DND-41 (cell line): ENCODE data around the gene THSD4.

Experiments used
- ATAC-seq: fragments of 200-7000 bp; cut with Tn5 transposase; 3 replicates; pipeline ENCODE4 v1.9.1; 2021; ENCODE audit warnings: low read depth; ENCODE audit not compliant: insufficient read depth
- DNase-seq: peaks from one replicate; pipeline ENCODE4 v3.0.0-alpha.2; 2020
- H2AFZ ChIP-seq: 2 replicates; pipeline ENCODE4 v1.6.0; 2012; ENCODE audit warnings: low read depth, low read length
- H3K27ac ChIP-seq: 2 replicates; pipeline ENCODE4 v1.5.1; 2012; ENCODE audit warnings: low read length, inconsistent platforms
- H3K27me3 ChIP-seq: fragments of 200-600 bp; sonication (generic); 2 replicates; pipeline ENCODE4 v1.6.0; 2012; ENCODE audit warnings: low read length, mild to moderate bottlenecking, inconsistent platforms; ENCODE audit not compliant: insufficient read depth, poor library complexity
- H3K36me3 ChIP-seq: 2 replicates; pipeline ENCODE4 v1.5.1; 2012; ENCODE audit warnings: low read length, inconsistent platforms; ENCODE audit not compliant: insufficient read depth
- H3K4me1 ChIP-seq: 2 replicates; pipeline ENCODE4 v1.5.1; 2012; ENCODE audit warnings: mild to moderate bottlenecking, low read length; ENCODE audit not compliant: insufficient read depth
- H3K4me2 ChIP-seq: 2 replicates; pipeline ENCODE4 v1.6.0; 2012; ENCODE audit warnings: mild to moderate bottlenecking, moderate library complexity, low read length, inconsistent platforms; ENCODE audit not compliant: insufficient read depth
- H3K4me3 ChIP-seq, 2 experiments: fragments of 200-600 bp in 1 of 2; shearing (Covaris generic) in 1 of 2; 2 replicates each; pipeline ENCODE4 v1.5.1; 2012 to 2016; ENCODE audit warnings: inconsistent platforms in 2 of 2, low read length in 2 of 2, mild to moderate bottlenecking in 2 of 2, low read depth in 1 of 2, moderate library complexity in 1 of 2
- H3K79me2 ChIP-seq: 2 replicates; pipeline ENCODE4 v1.6.0; 2012; ENCODE audit warnings: low read length, inconsistent platforms; ENCODE audit not compliant: insufficient read depth
- H3K9ac ChIP-seq: 2 replicates; pipeline ENCODE4 v1.6.0; 2012; ENCODE audit warnings: low read depth, mild to moderate bottlenecking, inconsistent platforms, low read length, moderate library complexity
- H3K9me3 ChIP-seq: 2 replicates; pipeline ENCODE4 v1.5.1; 2012; ENCODE audit warnings: low read length, moderate library complexity, mild to moderate bottlenecking, inconsistent platforms; ENCODE audit not compliant: insufficient read depth, severe bottlenecking
- H4K20me1 ChIP-seq: 2 replicates; pipeline ENCODE4 v1.6.0; 2012; ENCODE audit warnings: low read length; ENCODE audit not compliant: insufficient read depth
- EZH2 ChIP-seq: IDR thresholded peaks from 3 replicates; pipeline ENCODE4 v1.6.1; 2012; ENCODE audit warnings: borderline replicate concordance, low read depth, mild to moderate bottlenecking, moderate library complexity, low read length, inconsistent platforms; ENCODE audit not compliant: severe bottlenecking
- TF ChIP-seq, protein P1 (sequence below): IDR thresholded peaks from 2 replicates; pipeline ENCODE4 v1.5.1; 2012; ENCODE audit warnings: borderline replicate concordance, low read length, moderate library complexity, mild to moderate bottlenecking; ENCODE audit not compliant: poor library complexity, severe bottlenecking; ENCODE audit errors: extremely low read depth

Gene THSD4

DNA sequence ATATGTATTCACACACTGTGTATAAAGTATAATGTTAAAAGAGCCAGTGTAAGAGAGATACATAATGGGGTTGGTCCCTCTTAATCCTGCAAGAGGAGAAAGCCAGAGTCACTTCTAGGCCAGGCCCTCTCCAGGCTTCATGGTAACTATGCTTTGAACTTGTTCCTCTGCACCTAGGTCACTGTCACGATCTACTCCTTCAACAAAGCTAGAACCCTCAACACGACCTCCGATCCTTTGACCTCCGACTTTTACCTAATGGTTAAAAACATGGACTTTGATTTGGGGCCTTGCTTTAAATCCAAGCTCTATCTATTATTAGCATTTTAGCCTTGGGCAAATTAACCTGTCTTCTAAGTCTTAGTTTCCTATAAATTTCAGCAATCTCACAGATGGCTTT, 541.2 kb downstream of the THSD4 start:
- Histone ChIP-seq H3K4me1 (no peaks in the 10 kb centered on the region), H3K36me3 (no peaks in the 10 kb centered on the region), H3K9ac (no peak overlapping the region), H3K4me2 (no peak overlapping the region), H3K9me3 (no peaks in the 10 kb centered on the region), H3K4me3 (no peak overlapping the region), H3K27me3 (no peaks in the 10 kb centered on the region), H3K27ac (no peak overlapping the region), H2AFZ (no peak overlapping the region), H3K79me2 (no peaks in the 10 kb centered on the region), H4K20me1 (no peaks in the 10 kb centered on the region)
- ATAC-seq (no peak), DNase-seq (no peak)
- TF ChIP-seq EZH2, result no peak
- TF ChIP-seq, protein P1, sequence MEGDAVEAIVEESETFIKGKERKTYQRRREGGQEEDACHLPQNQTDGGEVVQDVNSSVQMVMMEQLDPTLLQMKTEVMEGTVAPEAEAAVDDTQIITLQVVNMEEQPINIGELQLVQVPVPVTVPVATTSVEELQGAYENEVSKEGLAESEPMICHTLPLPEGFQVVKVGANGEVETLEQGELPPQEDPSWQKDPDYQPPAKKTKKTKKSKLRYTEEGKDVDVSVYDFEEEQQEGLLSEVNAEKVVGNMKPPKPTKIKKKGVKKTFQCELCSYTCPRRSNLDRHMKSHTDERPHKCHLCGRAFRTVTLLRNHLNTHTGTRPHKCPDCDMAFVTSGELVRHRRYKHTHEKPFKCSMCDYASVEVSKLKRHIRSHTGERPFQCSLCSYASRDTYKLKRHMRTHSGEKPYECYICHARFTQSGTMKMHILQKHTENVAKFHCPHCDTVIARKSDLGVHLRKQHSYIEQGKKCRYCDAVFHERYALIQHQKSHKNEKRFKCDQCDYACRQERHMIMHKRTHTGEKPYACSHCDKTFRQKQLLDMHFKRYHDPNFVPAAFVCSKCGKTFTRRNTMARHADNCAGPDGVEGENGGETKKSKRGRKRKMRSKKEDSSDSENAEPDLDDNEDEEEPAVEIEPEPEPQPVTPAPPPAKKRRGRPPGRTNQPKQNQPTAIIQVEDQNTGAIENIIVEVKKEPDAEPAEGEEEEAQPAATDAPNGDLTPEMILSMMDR, result no peak

DNA sequence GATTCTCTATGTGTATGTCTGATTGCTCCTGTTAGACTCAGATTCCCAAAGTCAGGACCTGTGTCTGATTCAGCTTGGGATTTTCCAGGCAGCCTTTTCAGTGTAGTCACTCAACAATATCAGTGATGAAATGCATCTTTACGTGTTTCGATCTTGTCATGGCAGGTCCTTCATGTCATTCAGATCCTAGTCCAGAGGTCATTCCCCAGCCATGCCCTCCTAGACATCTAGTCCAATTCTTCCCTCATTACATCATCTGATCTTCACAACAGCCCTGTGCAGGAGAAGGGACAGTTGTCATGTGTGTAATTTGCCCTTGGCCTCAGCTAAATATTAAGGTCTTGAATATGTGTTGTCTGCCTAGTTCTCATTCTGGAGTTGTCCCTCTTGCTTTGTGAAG, 541.9 kb downstream of the THSD4 start:
- no peak overlapping the region for H3K4me3 ChIP-seq
- H3K4me2 ChIP-seq, result no peak overlapping the region
- no peak overlapping the region for H3K27ac ChIP-seq
- no peaks in the 10 kb centered on the region for H3K9me3 ChIP-seq
- H3K9ac ChIP-seq, result no peak overlapping the region
- H3K36me3 ChIP-seq, result no peaks in the 10 kb centered on the region
- DNase-seq, result no peak
- ATAC-seq, result no peak
- H2AFZ ChIP-seq, result no peak overlapping the region
- H3K79me2 ChIP-seq, result no peaks in the 10 kb centered on the region
- TF ChIP-seq, protein P1, result no peak
- H3K4me1 ChIP-seq, result no peaks in the 10 kb centered on the region
- H3K27me3 ChIP-seq, result no peaks in the 10 kb centered on the region
- H4K20me1 ChIP-seq, result no peaks in the 10 kb centered on the region

DNA sequence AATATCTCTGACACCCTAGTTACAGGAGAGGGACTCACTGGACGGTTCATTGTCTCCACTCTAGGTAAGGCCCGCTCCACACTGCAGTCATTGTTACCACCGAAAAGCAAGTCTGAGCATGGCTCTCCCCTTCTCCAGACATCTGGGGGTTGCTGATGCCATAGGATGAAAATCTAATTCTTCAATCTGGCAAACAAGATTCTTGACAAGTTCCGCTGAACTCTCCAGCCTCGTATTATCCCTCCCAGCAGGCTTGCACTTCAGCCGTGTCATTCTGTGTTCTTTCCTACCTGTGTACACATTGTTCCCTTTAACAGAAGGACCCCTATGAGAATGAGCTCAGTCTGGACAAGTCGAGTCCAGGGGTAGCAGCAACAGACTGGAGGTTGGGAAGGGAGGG, 542.8 kb downstream of the THSD4 start:
- no peaks in the 10 kb centered on the region for H3K36me3 ChIP-seq
- TF ChIP-seq, protein P1, result no peak
- no peak for TF ChIP-seq EZH2
- DNase-seq, result no peak
- no peaks in the 10 kb centered on the region for H3K27me3 ChIP-seq
- H3K4me3 ChIP-seq, result no peak overlapping the region
- no peaks in the 10 kb centered on the region for H3K79me2 ChIP-seq
- H2AFZ ChIP-seq, result no peak overlapping the region
- no peaks in the 10 kb centered on the region for H4K20me1 ChIP-seq
- no peak for ATAC-seq
- H3K4me1 ChIP-seq, result no peaks in the 10 kb centered on the region
- no peaks in the 10 kb centered on the region for H3K9me3 ChIP-seq
- H3K4me2 ChIP-seq, result no peak overlapping the region
- H3K9ac ChIP-seq, result no peak overlapping the region
- H3K27ac ChIP-seq, result no peak overlapping the region
